Liver (tissue), 3 donors: ENCODE measurements around the gene AKAP12.

Experiments used
- ATF3 ChIP-seq: IDR thresholded peaks from 2 replicates; pipeline ENCODE4 v1.6.1; 2016; ENCODE audit warnings: antibody characterized with exemption
- CTCF ChIP-seq: fragments of 150-350 bp; IDR thresholded peaks from 2 replicates; pipeline ENCODE4 v1.5.1; 2017; ENCODE audit warnings: improper control_type of control experiment, low read depth, low read length; ENCODE audit not compliant: missing input control
- EGR1 ChIP-seq, 2 donors: IDR thresholded peaks; 2 replicates each; pipeline ENCODE4 v1.6.1; 2016 to 2018; ENCODE audit warnings: antibody characterized with exemption in 2 of 2, low read depth in 2 of 2
- FOXA1 ChIP-seq: IDR thresholded peaks from 2 replicates; pipeline ENCODE4 v1.6.1; 2016; ENCODE audit warnings: antibody characterized with exemption
- GABPA ChIP-seq, 2 donors: IDR thresholded peaks in 1 of 2; conservative IDR thresholded peaks in 1 of 2; 2 replicates each; pipeline ENCODE4 v1.6.1; 2016; ENCODE audit warnings: antibody characterized with exemption in 2 of 2, mild to moderate bottlenecking in 1 of 2, moderate library complexity in 1 of 2
- JUND ChIP-seq, 2 donors: IDR thresholded peaks; 2 replicates each; pipeline ENCODE4 v1.6.1; 2016; ENCODE audit warnings: antibody characterized with exemption in 2 of 2
- RAD21 ChIP-seq, 2 donors: IDR thresholded peaks; 2 replicates each; pipeline ENCODE4 v1.6.1; 2016; ENCODE audit warnings: antibody characterized with exemption in 2 of 2, mild to moderate bottlenecking in 2 of 2
- REST ChIP-seq: IDR thresholded peaks from 2 replicates; pipeline ENCODE4 v1.6.1; 2016; ENCODE audit warnings: antibody characterized with exemption, mild to moderate bottlenecking
- SP1 ChIP-seq: IDR thresholded peaks from 2 replicates; pipeline ENCODE4 v1.6.1; 2018; ENCODE audit warnings: antibody characterized with exemption, mild to moderate bottlenecking
- TAF1 ChIP-seq: conservative IDR thresholded peaks from 2 replicates; pipeline ENCODE4 v1.6.1; 2016; ENCODE audit warnings: antibody characterized with exemption, mild to moderate bottlenecking
- YY1 ChIP-seq: IDR thresholded peaks from 2 replicates; pipeline ENCODE4 v1.6.1; 2016; ENCODE audit warnings: antibody characterized with exemption, mild to moderate bottlenecking
- ZBTB33 ChIP-seq: IDR thresholded peaks from 2 replicates; pipeline ENCODE4 v1.6.1; 2016; ENCODE audit warnings: antibody characterized with exemption
- donor health status: healthy.
- donor health status: healthy.

- TF ChIP-seq TAF1 (no peak), CTCF (no peak), YY1 (no peak), ATF3 (no peak), FOXA1 (no peak), GABPA (IDR thresholded peaks at IDR 0.05 in 1 of 2, conservative IDR thresholded peaks at IDR 0.05 in 1 of 2) (no peak), SP1 (no peak), REST (no peak), EGR1 (IDR thresholded peaks at IDR 0.05; ENCODE audit: low read depth in 2 of 2) (no peak), JUND (IDR thresholded peaks at IDR 0.05) (no peak), ZBTB33 (no peak), RAD21 (IDR thresholded peaks at IDR 0.05) (no peak)
Observed at GRCh38 chr6:151324488-151324825, 84.7 kb downstream of the AKAP12 start.
